ENCODE measurements around the gene HOXA13. TPM values are rescaled to one million over a fixed set of nuclear protein-coding genes. Genes with fewer than 3 reads are reported as not detected.

The HOXA13 gene
- total and polyA plus RNA-seq, 10 of the 15 experiments (the other 5 are each of a cell fraction or from before 2014, with no cell fraction given) = not detected

- TF ChIP-seq IRF3 (IDR thresholded peaks at IDR 0.05) (no peak), FOXM1 (IDR thresholded peaks at IDR 0.05; ENCODE audit: low read depth, low read length) (no peak), POU2F2 (IDR thresholded peaks at IDR 0.05; ENCODE audit: borderline replicate concordance, low read depth, low read length) (no peak), NR2C2 (IDR thresholded peaks at IDR 0.05; ENCODE audit: borderline replicate concordance, control insufficient read depth, insufficient read length, low read depth) (no peak), IKZF1 (conservative IDR thresholded peaks at IDR 0.05) (no peak), NFYB (IDR thresholded peaks at IDR 0.05; ENCODE audit: insufficient read depth, low read depth, low read length) (no peak), TCF7 (IDR thresholded peaks at IDR 0.05; ENCODE audit: borderline replicate concordance) (no peak), MAX (IDR thresholded peaks at IDR 0.05; ENCODE audit: low read depth, low read length) (no peak), ZSCAN29 (IDR thresholded peaks at IDR 0.05) (no peak)
Observed at GRCh38 chr7:27176524-27176845, 23.4 kb downstream of the HOXA13 start (continued).

GRCh38 chr7:27175626-27176523, 24.0 kb downstream of the HOXA13 start:
- Histone ChIP-seq H4K20me1 (ENCODE audit: control insufficient read depth, insufficient read depth) (no peaks in the 10 kb centered on the region), H3K9me3 (replicated peaks; ENCODE audit: control insufficient read depth, insufficient read depth, low read length) (no peaks in the 10 kb centered on the region; the same call in 2 of the 3 replicates), H2AFZ (ENCODE audit: control insufficient read depth, low read depth, low read length) (no peak overlapping the region), H3K79me2 (ENCODE audit: control insufficient read depth, insufficient read depth, low read length) (no peaks in the 10 kb centered on the region), H3K27ac (ENCODE audit: control insufficient read depth, insufficient read depth) (no peak overlapping the region), H3K9ac (ENCODE audit: control insufficient read depth, insufficient read depth, low read length) (no peak overlapping the region), H3K4me3 (no peak overlapping the region), H3K4me2 (ENCODE audit: control insufficient read depth, insufficient read depth) (no peak overlapping the region), H3K4me1 (ENCODE audit: control insufficient read depth, insufficient read depth, low read length) (no peaks in the 10 kb centered on the region), H3K27me3 (replicated peaks in 1 of 2; ENCODE audit: control insufficient read depth in 2 of 2, insufficient read depth in 2 of 2, low read length in 1 of 2) (peaks cover 15 to 21% of the 10 kb centered on the region in 2 experiments), H3K36me3 (ENCODE audit: control insufficient read depth in 2 of 2, insufficient read depth in 2 of 2, low read length in 1 of 2) (no peaks in the 10 kb centered on the region)
- intact Hi-C loops (cut with micrococcal nuclease; ENCODE audit: unreplicated experiment) = no loop called here
- 76% methylated on average over 39 of the region's 40 CpGs for WGBS (ENCODE audit: insufficient coverage, insufficient replicate concordance, low lambda C conversion rate, missing lambda C conversion rate)
- DNase-seq (ENCODE audit: low read depth, low spot score) (no peak), FAIRE-seq (no peak), ATAC-seq (no peak)
- in situ Hi-C loops (cut with MboI) = no loop called here
- CTCF ChIA-PET = no interaction called here
- POLR2A ChIA-PET = no interaction called here
- RAD21 ChIA-PET (ENCODE audit: unreplicated experiment) = no interaction called here
- no TSS peak for BruUV-seq (replicated peaks)
- SMC1A ChIA-PET (ENCODE audit: uncharacterized antibody, unreplicated experiment) = no interaction called here
- no peak for TF ChIP-seq SRF (IDR thresholded peaks at IDR 0.05; ENCODE audit: low read depth in 2 of 2, low read length in 2 of 2)
- TF ChIP-seq RAD21 (IDR thresholded peaks at IDR 0.05; ENCODE audit: insufficient read depth, low read depth, low read length) = no peak
- TF ChIP-seq NKRF (conservative IDR thresholded peaks at IDR 0.05) = no peak
- no peak for TF ChIP-seq CHD4 (IDR thresholded peaks at IDR 0.05)
- TF ChIP-seq PBX3 (IDR thresholded peaks at IDR 0.05; ENCODE audit: insufficient replicate concordance, low read depth, low read length) = no peak
- TF ChIP-seq PAX8 (IDR thresholded peaks at IDR 0.05) = no peak
- TF ChIP-seq ZBTB33 (IDR thresholded peaks at IDR 0.05) = no peak
- no peak for TF ChIP-seq TCF7 (IDR thresholded peaks at IDR 0.05; ENCODE audit: borderline replicate concordance)
